ENCODE data around the gene RNU5D-1. TPM values are rescaled to one million over a fixed set of nuclear protein-coding genes. Genes with fewer than 3 reads are reported as not detected.

RNU5D-1 gene
- total RNA-seq, 1 experiment from 2014 or later: not detected

GRCh38 chr1:44714944-44715571 lies 15.9 kb downstream of the RNU5D-1 start:
- peaks cover 11% of the 10 kb centered on the region for H3K27me3 Mint-ChIP-seq (ENCODE audit: low read depth)
- H3K27ac Mint-ChIP-seq: no peak overlapping the region; the same call in none of the 2 replicates
- ATAC-seq (peak; percentile 89), DNase-seq (ENCODE audit: low spot score) (peak; percentile 72)
- ChIA-PET POLR2A (no interaction called here), CTCF (interaction anchor here (1.4 to 1.6 kb wide), 2 partner anchors 11 to 16 kb away, joined by 5 to 6 read pairs; partner anchors contain the start of gene RNU5D-1)
- no peaks in the 10 kb centered on the region for H3K36me3 Mint-ChIP-seq
- no peak overlapping the region for H3K4me3 Mint-ChIP-seq
- peaks cover 4% of the 10 kb centered on the region for H3K9me3 Mint-ChIP-seq
- peaks cover 4% of the 10 kb centered on the region; the same call in 1 of the 2 replicates for H3K4me1 Mint-ChIP-seq
- no peak for TF ChIP-seq FOXP4 (CRISPR knock-in tag; IDR thresholded peaks at IDR 0.05)
- no peak for TF ChIP-seq ATF2 (CRISPR knock-in tag; IDR thresholded peaks at IDR 0.05; ENCODE audit: borderline replicate concordance, low read depth)
- no peak for TF ChIP-seq E2F4 (CRISPR knock-in tag; IDR thresholded peaks at IDR 0.05; ENCODE audit: borderline replicate concordance, low read depth)
- TF ChIP-seq CTCF (IDR thresholded peaks at IDR 0.05): peak; percentile 75
- no peak for TF ChIP-seq PREB (CRISPR knock-in tag; IDR thresholded peaks at IDR 0.05; ENCODE audit: borderline replicate concordance)
- no peak for TF ChIP-seq HMGXB4 (CRISPR knock-in tag; IDR thresholded peaks at IDR 0.05)
- TF ChIP-seq TEAD1 (CRISPR knock-in tag; IDR thresholded peaks at IDR 0.05): no peak

- no peak overlapping the region; the same call in 1 of the 2 replicates for H3K27ac Mint-ChIP-seq
- no peak overlapping the region for H3K4me3 Mint-ChIP-seq
- CTCF ChIA-PET: interaction anchor here (0.6 to 1.6 kb wide), 3 partner anchors 11 to 32 kb away, joined by 3 to 6 read pairs (median 5); partner anchors contain the start of gene RNU5D-1
- H3K27me3 Mint-ChIP-seq (ENCODE audit: low read depth): peaks cover 11% of the 10 kb centered on the region
- DNase-seq (ENCODE audit: low spot score) (no peak), ATAC-seq (no peak)
- peaks cover 4% of the 10 kb centered on the region for H3K9me3 Mint-ChIP-seq
- H3K4me1 Mint-ChIP-seq: peaks cover 4% of the 10 kb centered on the region; the same call in 1 of the 2 replicates
- H3K36me3 Mint-ChIP-seq: no peaks in the 10 kb centered on the region
- POLR2A ChIA-PET: no interaction called here
- TF ChIP-seq ERG (CRISPR knock-in tag; IDR thresholded peaks at IDR 0.05): no peak
Measured at GRCh38 chr1:44714532-44714931, 16.4 kb downstream of the RNU5D-1 start.
